ENCODE results near the gene TBXAS1. TPM values are rescaled to one million over a fixed set of nuclear protein-coding genes. Genes with fewer than 3 reads are reported as not detected.

The TBXAS1 gene
- total and polyA plus RNA-seq, 3 experiments from 2014 or later = 1.7 to 2.9 (median 2.1) TPM

- peaks cover 16 to 32% (median 24%) of the 10 kb centered on the region in 3 donors for H3K4me1 Mint-ChIP-seq
- Histone ChIP-seq H3K4me3 (ENCODE audit: low read length) (no peak overlapping the region), H3K4me1 (ENCODE audit: insufficient read depth, low read length) (peaks cover 16% of the 10 kb centered on the region), H3K9me3 (ENCODE audit: low read length) (no peaks in the 10 kb centered on the region), H3K27me3 (ENCODE audit: insufficient read depth, low read length, poor library complexity, severe bottlenecking) (no peaks in the 10 kb centered on the region), H3K36me3 (ENCODE audit: insufficient read depth, low read length) (no peaks in the 10 kb centered on the region), H3K27ac (ENCODE audit: low read depth, low read length) (peak overlapping the region; percentile 24)
- no peaks in the 10 kb centered on the region for H3K9me3 Mint-ChIP-seq
- H3K27ac Mint-ChIP-seq = no peak overlapping the region
- POLR2A ChIA-PET = no interaction called here
- H3K27me3 Mint-ChIP-seq = peaks cover 2 to 12% of the 10 kb centered on the region in 2 donors
- no peaks in the 10 kb centered on the region for H3K36me3 Mint-ChIP-seq
- no peak overlapping the region for H3K4me3 Mint-ChIP-seq
- CTCF ChIA-PET = no interaction called here
- DNase-seq = no peak
Observed at GRCh38 chr7:139852482-139852845, 23.4 kb downstream of the TBXAS1 start.

DNA sequence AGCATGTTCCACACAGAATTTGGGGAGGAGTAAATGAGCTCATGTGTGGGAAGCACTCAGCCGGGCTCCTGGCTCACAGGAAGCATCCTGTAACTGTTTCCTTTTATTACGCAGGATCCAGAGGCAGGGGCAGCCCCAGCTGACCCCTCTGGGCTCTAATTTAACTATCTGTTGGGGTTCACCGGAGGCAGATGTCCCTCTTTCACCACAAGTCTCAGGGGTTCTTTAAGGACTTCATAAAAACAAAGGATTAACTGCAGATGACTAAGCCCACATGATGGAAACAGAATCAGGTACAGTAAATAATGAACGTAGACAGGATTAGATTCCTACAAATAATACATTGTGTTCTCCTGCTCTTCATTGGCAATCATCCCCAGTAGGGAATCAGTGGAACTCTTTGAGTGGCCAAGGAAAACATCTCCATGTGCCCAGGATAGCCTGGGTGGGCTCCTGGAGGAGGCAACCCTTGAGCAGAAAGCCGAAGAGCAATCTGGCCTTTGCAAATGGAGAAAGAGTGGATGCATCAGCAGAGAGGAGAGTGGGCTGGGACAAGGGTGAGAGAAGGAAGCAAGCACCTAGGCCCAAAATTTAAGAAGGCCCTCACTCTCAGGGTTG lies 24.6 kb downstream of the TBXAS1 start:
- Mint-ChIP-seq H3K27me3 (peaks cover 2 to 8% of the 10 kb centered on the region in 2 donors), H3K4me3 (no peak overlapping the region), H3K4me1 (peaks cover 16 to 32% (median 24%) of the 10 kb centered on the region in 3 donors), H3K27ac (peak overlapping the region in 3 of 8 donors; percentile 41 to 63 (median 42)), H3K9me3 (no peaks in the 10 kb centered on the region), H3K36me3 (no peaks in the 10 kb centered on the region)
- Histone ChIP-seq H3K9me3 (ENCODE audit: low read length) (no peaks in the 10 kb centered on the region), H3K4me1 (ENCODE audit: insufficient read depth, low read length) (peaks cover 16% of the 10 kb centered on the region), H3K27me3 (ENCODE audit: insufficient read depth, low read length, poor library complexity, severe bottlenecking) (no peaks in the 10 kb centered on the region), H3K4me3 (ENCODE audit: low read length) (no peak overlapping the region), H3K27ac (ENCODE audit: low read depth, low read length) (peak overlapping the region; percentile 24), H3K36me3 (ENCODE audit: insufficient read depth, low read length) (no peaks in the 10 kb centered on the region)
- no peak for DNase-seq
- CTCF ChIA-PET = no interaction called here
- POLR2A ChIA-PET = interaction anchor here (0.6 kb wide), 1 partner anchor 72 kb away, joined by 6 read pairs; no protein-coding TSS in a partner anchor

DNA sequence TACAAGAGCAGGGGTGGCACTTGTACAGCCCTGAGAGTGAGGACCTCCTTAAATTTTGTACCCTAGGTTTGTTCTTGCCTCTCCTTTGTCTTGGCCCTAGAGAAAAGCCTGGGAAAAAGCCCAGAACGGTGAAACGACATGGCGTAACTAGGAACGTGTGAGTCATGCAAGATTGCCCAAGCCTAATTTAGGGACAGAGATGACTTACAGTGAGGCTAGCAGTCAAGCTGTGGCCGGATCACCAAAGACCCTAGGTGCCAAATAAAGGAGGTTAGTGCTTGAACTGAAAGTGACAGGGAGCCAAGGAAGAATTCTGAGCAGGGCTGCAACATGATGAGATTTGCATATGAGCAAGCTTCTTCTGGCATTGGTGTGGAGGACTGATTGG lies 25.1 kb downstream of the TBXAS1 start:
- Mint-ChIP-seq H3K36me3 (no peaks in the 10 kb centered on the region), H3K4me1 (peaks cover 16 to 32% (median 24%) of the 10 kb centered on the region in 3 donors), H3K27ac (peak overlapping the region in 4 of 8 donors; percentile 38 to 92 (median 58)), H3K9me3 (no peaks in the 10 kb centered on the region), H3K27me3 (peaks cover 2 to 6% of the 10 kb centered on the region in 2 donors), H3K4me3 (no peak overlapping the region)
- POLR2A ChIA-PET = no interaction called here
- Histone ChIP-seq H3K9me3 (ENCODE audit: low read length) (no peaks in the 10 kb centered on the region), H3K27me3 (ENCODE audit: insufficient read depth, low read length, poor library complexity, severe bottlenecking) (no peaks in the 10 kb centered on the region), H3K27ac (ENCODE audit: low read depth, low read length) (peak overlapping the region; percentile 24), H3K4me3 (ENCODE audit: low read length) (no peak overlapping the region), H3K36me3 (ENCODE audit: insufficient read depth, low read length) (no peaks in the 10 kb centered on the region), H3K4me1 (ENCODE audit: insufficient read depth, low read length) (peaks cover 16% of the 10 kb centered on the region)
- CTCF ChIA-PET = no interaction called here
- DNase-seq = no peak

- CTCF ChIA-PET = no interaction called here
Observed at GRCh38 chr7:139854803-139855497, 25.9 kb downstream of the TBXAS1 start.

GRCh38 chr7:139855498-139856270 lies 26.6 kb downstream of the TBXAS1 start:
- H3K4me1 ChIP-seq (ENCODE audit: insufficient read depth, low read length) = peaks cover 16% of the 10 kb centered on the region
- Mint-ChIP-seq H3K4me1 (peaks cover 16 to 32% (median 24%) of the 10 kb centered on the region in 3 donors), H3K27ac (peak overlapping the region in 7 of 8 donors; percentile 38 to 89 (median 65)), H3K4me3 (peak overlapping the region in 3 of 7 donors; percentile 2 to 40 (median 39)), H3K9me3 (no peaks in the 10 kb centered on the region), H3K27me3 (peaks cover 5 to 9% of the 10 kb centered on the region in 2 donors), H3K36me3 (no peaks in the 10 kb centered on the region)
- ChIA-PET CTCF (no interaction called here), POLR2A (interaction anchor here (0.5 kb wide), 1 partner anchor 49 kb away, joined by 3 read pairs; no protein-coding TSS in a partner anchor)
- no peaks in the 10 kb centered on the region for H3K9me3 ChIP-seq (ENCODE audit: low read length)
- H3K27ac ChIP-seq (ENCODE audit: low read depth, low read length) = peak overlapping the region; percentile 50
- H3K27me3 ChIP-seq (ENCODE audit: insufficient read depth, low read length, poor library complexity, severe bottlenecking) = no peaks in the 10 kb centered on the region
- no peak for DNase-seq
- no peaks in the 10 kb centered on the region for H3K36me3 ChIP-seq (ENCODE audit: insufficient read depth, low read length)
- no peak overlapping the region for H3K4me3 ChIP-seq (ENCODE audit: low read length)

More at GRCh38 chr7:139854803-139855497, 25.9 kb downstream of the TBXAS1 start:
- Mint-ChIP-seq H3K4me3 (peak overlapping the region in 3 of 7 donors; percentile 24 to 40 (median 39)), H3K4me1 (peaks cover 16 to 32% (median 24%) of the 10 kb centered on the region in 3 donors), H3K36me3 (no peaks in the 10 kb centered on the region), H3K9me3 (no peaks in the 10 kb centered on the region), H3K27me3 (peaks cover 2 to 3% of the 10 kb centered on the region in 2 donors), H3K27ac (peak overlapping the region in 7 of 8 donors; percentile 38 to 89 (median 71))
- H3K27ac ChIP-seq (ENCODE audit: low read depth, low read length) = peak overlapping the region; percentile 50
- H3K9me3 ChIP-seq (ENCODE audit: low read length) = no peaks in the 10 kb centered on the region
- no peaks in the 10 kb centered on the region for H3K27me3 ChIP-seq (ENCODE audit: insufficient read depth, low read length, poor library complexity, severe bottlenecking)
- no peaks in the 10 kb centered on the region for H3K36me3 ChIP-seq (ENCODE audit: insufficient read depth, low read length)
- DNase-seq = peak in 2 of 5 donors; percentile 13 to 37
- POLR2A ChIA-PET = interaction anchor here (0.5 kb wide), 1 partner anchor 48 kb away, joined by 3 read pairs; no protein-coding TSS in a partner anchor
- H3K4me1 ChIP-seq (ENCODE audit: insufficient read depth, low read length) = peaks cover 16% of the 10 kb centered on the region
- H3K4me3 ChIP-seq (ENCODE audit: low read length) = no peak overlapping the region

- H3K4me3 ChIP-seq (ENCODE audit: low read length) = no peak overlapping the region
- Mint-ChIP-seq H3K4me1 (peaks cover 16 to 32% (median 24%) of the 10 kb centered on the region in 3 donors), H3K27me3 (peaks cover 9 to 20% of the 10 kb centered on the region in 2 donors), H3K4me3 (no peak overlapping the region), H3K9me3 (no peaks in the 10 kb centered on the region), H3K36me3 (no peaks in the 10 kb centered on the region), H3K27ac (no peak overlapping the region)
- H3K27ac ChIP-seq (ENCODE audit: low read depth, low read length) = no peak overlapping the region
- H3K9me3 ChIP-seq (ENCODE audit: low read length) = no peaks in the 10 kb centered on the region
- ChIA-PET POLR2A (no interaction called here), CTCF (no interaction called here)
- H3K36me3 ChIP-seq (ENCODE audit: insufficient read depth, low read length) = no peaks in the 10 kb centered on the region
- H3K4me1 ChIP-seq (ENCODE audit: insufficient read depth, low read length) = peaks cover 16% of the 10 kb centered on the region
- H3K27me3 ChIP-seq (ENCODE audit: insufficient read depth, low read length, poor library complexity, severe bottlenecking) = no peaks in the 10 kb centered on the region
- DNase-seq = no peak
Observed at GRCh38 chr7:139857791-139858190, 28.7 kb downstream of the TBXAS1 start.

DNA sequence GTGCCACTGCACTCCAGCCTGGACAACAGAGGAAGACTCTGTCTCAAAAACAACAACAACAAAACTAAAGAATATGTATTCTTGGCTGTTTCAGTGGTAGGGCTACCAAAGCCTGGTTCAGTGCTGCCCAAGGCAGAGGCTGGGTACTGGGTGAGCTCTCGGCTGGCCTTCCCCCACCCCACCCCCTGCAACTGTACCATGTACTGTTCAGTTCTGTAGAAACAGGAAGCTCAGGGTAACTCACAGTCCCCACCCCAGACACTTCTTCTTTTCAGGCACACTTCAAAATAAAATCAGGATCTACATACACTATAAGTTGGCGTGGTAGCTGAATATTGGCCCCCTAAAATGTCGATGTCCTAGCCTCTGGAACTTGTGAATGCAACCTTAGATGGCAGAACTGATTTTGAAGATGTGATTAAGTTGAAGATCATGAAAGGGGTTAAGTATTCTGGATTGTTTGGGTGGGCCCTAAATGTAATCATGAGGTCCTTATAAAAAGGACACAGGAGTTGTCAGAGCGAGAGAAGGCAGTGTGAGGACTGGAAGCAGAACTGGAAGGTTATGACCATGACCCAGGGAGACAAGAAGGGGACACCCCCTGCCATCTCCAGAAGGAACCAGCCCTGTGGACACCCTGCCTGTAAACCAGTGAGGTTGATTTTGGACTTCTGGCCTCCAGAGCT lies 31.2 kb downstream of the TBXAS1 start:
- Histone ChIP-seq H3K4me1 (ENCODE audit: insufficient read depth, low read length) (peaks cover 5% of the 10 kb centered on the region), H3K4me3 (ENCODE audit: low read length) (no peak overlapping the region), H3K36me3 (ENCODE audit: insufficient read depth, low read length) (no peaks in the 10 kb centered on the region), H3K27me3 (ENCODE audit: insufficient read depth, low read length, poor library complexity, severe bottlenecking) (no peaks in the 10 kb centered on the region), H3K27ac (ENCODE audit: low read depth, low read length) (no peak overlapping the region), H3K9me3 (ENCODE audit: low read length) (no peaks in the 10 kb centered on the region)
- Mint-ChIP-seq H3K27me3 (peaks cover 11 to 36% of the 10 kb centered on the region in 2 donors), H3K9me3 (peaks cover 0 to 8% (median 7%) of the 10 kb centered on the region in 5 donors), H3K4me1 (peaks cover 4 to 11% (median 10%) of the 10 kb centered on the region in 3 donors), H3K27ac (no peak overlapping the region), H3K36me3 (peaks cover 0 to 4% (median 0%) of the 10 kb centered on the region in 3 donors), H3K4me3 (no peak overlapping the region)
- POLR2A ChIA-PET = no interaction called here
- DNase-seq = no peak
- CTCF ChIA-PET = no interaction called here
